Medulla oblongata (tissue), 1 donor: ENCODE results near the gene DENND6A.
"Not testable (repeated sequence)": the region's sequence is repeated elsewhere in the genome, so short reads cannot be mapped to it uniquely, and the experiment has no call there.

ENCODE experiments used
- DNase-seq: peaks from one replicate; pipeline ENCODE4 v3.0.0-alpha.2; 2015; ENCODE audit errors: extremely low spot score

Gene DENND6A

GRCh38 chr3:57694146-57694545, 1.3 kb upstream of the DENND6A start:
- DNase-seq = no peak

- not testable (repeated sequence) for DNase-seq
Measured at GRCh38 chr3:57692133-57692395, 813 bp downstream of the DENND6A start.

DNA sequence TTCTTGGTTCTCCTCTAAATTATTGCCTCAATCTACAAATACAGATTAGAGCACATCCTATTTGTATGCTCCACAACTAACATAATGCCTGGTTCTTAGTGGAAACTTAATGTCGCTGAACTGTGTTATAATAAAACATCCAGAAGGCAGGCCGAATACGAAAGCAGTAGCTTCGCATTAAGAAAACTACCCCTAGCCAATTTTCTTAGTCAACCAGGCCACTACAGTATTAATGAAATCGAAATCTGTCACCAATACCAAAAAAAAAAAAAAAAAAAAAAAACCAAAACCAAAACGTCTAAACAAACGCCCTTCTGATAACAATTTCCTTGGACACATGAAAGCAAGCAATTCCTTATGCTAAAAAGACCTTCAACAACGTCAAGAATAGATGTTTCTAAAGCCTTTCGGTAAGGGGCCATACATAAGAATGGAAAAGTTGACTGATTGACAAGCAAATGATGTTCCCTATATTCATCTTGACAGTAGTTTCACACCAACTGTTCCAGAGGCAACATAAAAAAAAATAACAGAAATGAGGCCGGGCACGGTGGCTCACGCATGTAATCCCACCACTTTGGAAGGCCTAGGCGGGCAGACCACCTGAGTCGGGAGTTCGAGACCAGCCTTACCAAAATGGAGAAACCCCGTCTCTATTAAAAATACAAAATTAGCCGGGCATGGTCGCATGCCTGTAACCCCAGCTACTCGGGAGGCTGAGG, 1.3 kb downstream of the DENND6A start:
- DNase-seq = peak; percentile 21

DNA sequence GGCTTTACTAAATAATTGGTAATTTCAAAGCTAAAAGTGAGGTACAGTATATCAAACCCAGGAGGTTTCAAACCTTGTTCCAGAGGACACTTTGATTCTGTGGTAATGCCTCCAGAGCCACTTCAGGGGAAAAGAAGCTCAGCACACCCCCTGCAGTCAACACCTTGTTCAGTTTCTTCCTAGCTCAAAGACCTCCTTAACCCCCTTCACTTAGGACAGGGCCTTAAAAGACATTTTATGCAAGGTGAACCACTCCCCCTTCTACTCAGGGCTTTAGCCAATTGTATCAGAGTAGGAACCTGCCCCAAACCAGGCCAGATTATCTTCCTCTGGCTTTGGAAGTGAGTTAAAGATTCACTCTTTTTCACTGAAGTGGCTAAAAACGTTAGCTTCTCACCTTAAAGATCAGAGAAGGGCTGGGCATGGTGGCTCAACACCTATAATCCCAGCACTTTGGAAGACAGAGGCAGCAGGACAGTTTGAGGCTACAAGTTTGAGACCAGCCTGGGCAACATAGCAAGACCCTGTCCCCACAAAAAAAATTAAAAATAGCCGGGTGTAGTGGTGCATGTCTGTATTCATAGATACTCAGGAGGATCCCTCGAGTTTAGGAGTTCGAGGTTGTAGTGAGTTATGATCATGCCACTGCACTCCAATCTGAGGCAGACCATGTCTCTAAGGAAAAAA, 3.4 kb downstream of the DENND6A start:
- DNase-seq = no peak

DNA sequence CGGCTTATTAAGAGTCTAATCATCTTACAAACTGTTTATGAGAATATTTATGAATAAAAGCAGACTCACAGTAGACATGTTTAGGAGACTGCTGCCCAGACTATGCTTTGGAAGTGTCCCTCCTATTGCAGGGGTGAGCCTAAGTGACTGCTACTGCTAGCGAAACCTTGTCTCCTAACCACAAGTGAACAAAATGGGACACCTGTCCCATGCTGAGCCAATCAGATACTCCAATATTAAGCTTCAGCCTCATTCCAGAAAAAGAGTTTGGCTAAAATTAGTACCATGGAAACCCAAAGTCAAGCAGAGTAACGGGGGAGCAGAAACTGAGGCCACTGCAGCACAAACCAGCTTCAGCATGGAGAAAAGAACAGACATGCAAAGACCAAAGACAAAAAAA, 4.6 kb downstream of the DENND6A start:
- DNase-seq = no peak

DNA sequence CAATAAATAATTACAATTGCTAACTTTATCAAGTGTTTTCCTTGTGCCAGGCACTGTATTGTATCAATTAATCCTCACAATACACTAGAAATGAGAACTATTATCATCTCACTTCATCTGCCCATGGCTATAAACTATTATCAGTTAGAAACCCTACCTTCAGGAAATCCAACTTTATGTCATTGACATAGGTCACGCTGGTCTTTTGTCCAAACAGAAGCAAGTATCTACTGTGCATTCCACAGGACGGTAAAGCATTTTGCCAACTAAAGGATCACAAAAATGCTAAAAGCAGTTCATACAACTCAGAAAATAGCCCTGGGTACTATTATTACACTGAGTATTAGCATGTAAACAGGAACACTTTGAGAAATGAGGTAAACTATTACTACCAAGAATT, 9.6 kb downstream of the DENND6A start:
- no peak for DNase-seq

GRCh38 chr3:57682284-57682683, 10.6 kb downstream of the DENND6A start:
- DNase-seq = no peak

DNA sequence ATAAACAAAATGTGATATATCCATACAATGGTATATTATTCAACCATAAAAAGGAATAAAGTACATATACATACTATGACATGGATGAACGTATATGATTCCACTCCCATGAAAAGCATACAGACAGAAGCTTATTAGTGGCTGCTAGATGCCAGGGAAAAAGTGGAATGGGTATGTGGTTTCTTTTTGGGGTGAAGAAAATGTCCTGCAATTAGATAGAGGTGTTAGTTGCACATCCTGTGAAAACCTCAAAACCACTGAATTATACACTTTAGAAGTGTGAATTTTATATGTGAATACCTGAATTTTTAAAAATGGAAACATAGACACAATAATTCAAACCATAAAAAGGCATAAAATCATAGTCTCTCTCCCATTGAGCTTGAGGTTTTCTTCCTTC, 11.2 kb downstream of the DENND6A start:
- DNase-seq = no peak

GRCh38 chr3:57680046-57680445, 12.8 kb downstream of the DENND6A start:
- no peak for DNase-seq

GRCh38 chr3:57675530-57675929, 17.3 kb downstream of the DENND6A start:
- DNase-seq = no peak

DNA sequence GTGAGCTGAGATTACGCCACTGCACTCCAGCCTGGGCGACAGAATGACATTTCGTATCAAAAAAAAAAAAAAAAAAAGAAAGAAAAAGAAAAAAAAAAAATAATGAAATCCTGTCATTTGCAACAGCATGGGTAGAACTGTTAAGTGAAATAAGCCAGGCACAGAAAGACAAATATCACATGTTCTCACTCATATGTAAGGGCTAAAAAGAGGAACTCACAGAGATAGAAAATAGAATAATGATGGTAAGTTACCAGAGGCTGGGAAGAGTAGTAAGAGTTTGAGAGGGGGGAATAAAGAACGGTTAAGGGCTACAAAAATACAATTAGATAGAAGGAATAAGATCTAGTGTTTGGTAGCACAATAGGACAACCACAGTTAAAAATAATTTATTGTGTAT, 19.7 kb downstream of the DENND6A start:
- DNase-seq = peak; percentile 30

DNA sequence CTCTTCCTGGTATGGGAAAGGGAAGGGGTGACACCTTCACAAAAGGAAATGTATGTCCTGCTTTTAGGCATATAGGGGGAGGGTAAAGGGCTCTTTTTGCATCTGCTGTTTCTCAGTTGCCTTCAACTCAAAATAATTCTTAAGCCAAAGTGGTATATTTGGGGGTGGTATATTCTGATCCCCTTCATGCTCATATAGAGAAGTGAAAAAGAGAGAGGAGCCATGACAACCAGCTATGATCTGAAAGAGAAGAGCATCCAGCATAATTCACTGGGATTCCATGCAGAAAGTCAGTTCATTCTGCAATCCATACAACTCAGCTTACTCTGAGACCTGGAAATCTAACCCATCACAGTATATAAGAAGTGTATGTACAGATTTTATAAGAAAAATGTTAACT, 22.3 kb downstream of the DENND6A start:
- DNase-seq = no peak

DNA sequence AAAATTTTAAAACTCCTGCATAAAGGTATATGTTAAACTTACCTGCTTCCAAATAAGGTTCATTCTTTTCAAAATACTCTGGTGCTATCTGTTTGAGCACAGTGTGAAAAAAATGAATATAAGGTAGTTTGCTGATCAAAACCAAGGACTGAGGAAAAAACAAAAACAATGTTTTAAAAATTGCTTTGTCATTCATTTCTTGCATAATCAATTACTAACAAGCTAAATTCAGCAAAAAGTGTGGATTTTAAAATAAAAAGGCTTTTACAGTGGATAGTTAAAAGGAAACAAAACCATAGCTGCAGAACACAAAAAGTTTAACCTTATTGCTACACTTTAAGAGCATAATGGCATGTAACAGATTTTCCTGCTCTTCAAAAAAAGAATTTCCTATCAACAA, 31.5 kb downstream of the DENND6A start:
- DNase-seq = no peak

GRCh38 chr3:57659806-57660439, 33.0 kb downstream of the DENND6A start:
- no peak for DNase-seq

GRCh38 chr3:57659004-57659673, 33.7 kb downstream of the DENND6A start:
- no peak for DNase-seq

GRCh38 chr3:57658536-57658935, 34.3 kb downstream of the DENND6A start:
- no peak for DNase-seq

- DNase-seq = no peak
Measured at GRCh38 chr3:57655727-57656126, 37.1 kb downstream of the DENND6A start.

- DNase-seq = no peak
Measured at GRCh38 chr3:57654267-57654666, 38.6 kb downstream of the DENND6A start.

DNA sequence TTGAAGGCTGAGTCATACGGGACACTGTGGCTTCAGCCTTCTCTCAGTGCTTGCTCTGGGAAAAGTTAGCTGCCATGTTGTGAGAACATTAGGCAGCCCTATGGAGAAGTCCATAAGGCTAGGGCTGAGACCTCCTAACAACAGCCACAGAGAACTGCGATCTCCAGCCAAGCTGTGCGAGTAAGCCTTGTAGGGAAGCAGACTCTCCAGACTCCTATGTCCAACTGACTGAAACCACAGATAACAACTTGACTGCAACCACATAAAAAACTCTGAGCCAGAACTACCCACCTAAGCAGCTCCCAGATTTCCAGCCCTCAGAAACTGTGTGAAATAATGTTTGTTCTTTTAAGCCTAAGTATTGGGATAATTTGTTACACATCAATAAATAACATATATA, 40.7 kb downstream of the DENND6A start:
- DNase-seq = no peak

GRCh38 chr3:57647292-57647940, 45.5 kb downstream of the DENND6A start:
- DNase-seq = no peak

DNA sequence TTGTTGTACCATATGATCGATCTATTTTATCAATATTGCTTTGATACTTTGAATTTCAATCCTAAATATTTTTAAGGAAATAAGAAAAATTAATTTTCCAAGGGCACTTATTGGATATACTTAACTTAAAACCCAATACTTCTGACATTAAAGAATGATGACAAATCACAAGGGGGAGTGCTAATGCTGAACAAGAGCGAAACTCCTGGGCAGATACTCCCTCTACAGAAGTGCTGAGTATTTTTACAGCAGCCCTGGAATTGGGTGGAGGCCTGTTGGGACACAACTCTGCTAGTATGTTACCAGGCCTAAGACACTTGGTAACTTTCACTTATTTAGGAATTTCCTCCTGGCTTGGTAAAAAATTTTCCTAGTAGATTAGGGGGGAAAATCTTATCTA, 46.2 kb downstream of the DENND6A start:
- DNase-seq = no peak

DNA sequence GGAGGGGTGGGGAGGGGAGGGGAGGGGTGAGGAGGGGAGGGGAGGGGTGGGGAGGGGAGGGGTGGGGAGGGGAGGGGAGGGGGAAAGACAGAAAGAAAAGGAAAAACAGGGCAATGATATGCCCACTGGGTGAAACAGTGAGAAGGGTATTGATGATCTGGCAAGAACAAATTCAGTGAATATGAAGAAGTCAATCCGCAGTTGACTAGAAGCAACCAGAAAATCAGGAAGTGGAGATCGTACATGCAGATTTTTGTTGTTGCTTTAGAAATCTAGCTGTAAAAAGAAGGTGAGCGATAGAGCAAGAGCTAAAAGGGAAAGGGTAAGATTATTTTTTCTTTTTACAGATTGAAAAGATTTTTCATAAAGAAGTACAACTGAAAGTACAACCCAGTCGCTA, 48.1 kb downstream of the DENND6A start:
- no peak for DNase-seq
